ENCODE data around the gene KIF4A.

DNA sequence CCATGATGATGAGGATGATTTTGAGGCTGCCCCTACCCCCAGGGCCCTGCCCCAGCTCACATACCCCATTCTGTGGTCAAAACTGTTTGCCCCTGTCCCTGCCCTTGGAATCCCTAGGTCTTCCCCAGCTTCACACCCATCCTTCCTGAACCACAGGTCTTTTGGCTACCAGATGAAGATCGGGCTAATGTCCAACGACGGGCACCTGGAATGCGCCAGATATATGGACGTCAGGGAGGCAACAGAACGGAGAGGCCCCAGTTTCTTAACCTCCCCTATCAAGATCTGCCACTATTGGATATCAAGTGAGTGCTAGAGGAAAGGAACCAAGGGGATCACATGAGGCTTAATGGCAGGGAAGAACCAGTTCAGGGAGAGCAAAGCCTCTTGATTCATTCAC, 139.9 kb downstream of the KIF4A start:
- TF ChIP-seq CTCF (IDR thresholded peaks at IDR 0.05) (no peak), POLR2A (IDR thresholded peaks at IDR 0.05) (no peak)

All from tibial nerve (tissue), 3 donors.